Sigmoid colon (tissue), 3 donors: ENCODE results near the gene CDX2.

ENCODE experiments used
- CTCF ChIP-seq, 4 experiments: fragments of 450-650 bp in 3 of 4; fragments of 200-600 bp in 1 of 4; IDR thresholded peaks; one replicate each; pipeline ENCODE4 v1.5.1; 2016 to 2019; ENCODE audit warnings: antibody characterized with exemption in 4 of 4, mild to moderate bottlenecking in 3 of 4, moderate library complexity in 2 of 4
- POLR2A ChIP-seq, 2 donors: fragments of 450-650 bp; IDR thresholded peaks; one replicate each; pipeline ENCODE4 v1.6.1; 2016; ENCODE audit warnings: antibody characterized with exemption in 2 of 2, mild to moderate bottlenecking in 2 of 2, moderate library complexity in 2 of 2

- TF ChIP-seq CTCF (IDR thresholded peaks at IDR 0.05) (no peak), POLR2A (IDR thresholded peaks at IDR 0.05) (no peak)
Observed at GRCh38 chr13:28000567-28000966, 31.5 kb upstream of the CDX2 start.
